ENCODE results near the gene MMRN2. TPM values are rescaled to one million over a fixed set of nuclear protein-coding genes. Genes with fewer than 3 reads are reported as not detected.

The MMRN2 gene
- total RNA-seq, 1 donor from 2014 or later: 282 TPM

- no peaks in the 10 kb centered on the region for H3K9me3 ChIP-seq
- no peaks in the 10 kb centered on the region for H3K36me3 ChIP-seq
- H3K27me3 ChIP-seq: no peaks in the 10 kb centered on the region
- H3K4me3 ChIP-seq: no peak overlapping the region
- H3K4me1 ChIP-seq: peaks cover 12 to 26% of the 10 kb centered on the region in 2 donors
- peak overlapping the region; percentile 93 to 95 for H3K27ac ChIP-seq
- TF ChIP-seq CTCF (IDR thresholded peaks at IDR 0.05): no peak
- intact Hi-C loops (cut with DNase I): no loop called here
- DNase-seq (ENCODE audit: low spot score in 2 of 2): no peak
These were observed 19.1 kb upstream of the MMRN2 start for GRCh38 chr10:86976362-86977056.

DNA sequence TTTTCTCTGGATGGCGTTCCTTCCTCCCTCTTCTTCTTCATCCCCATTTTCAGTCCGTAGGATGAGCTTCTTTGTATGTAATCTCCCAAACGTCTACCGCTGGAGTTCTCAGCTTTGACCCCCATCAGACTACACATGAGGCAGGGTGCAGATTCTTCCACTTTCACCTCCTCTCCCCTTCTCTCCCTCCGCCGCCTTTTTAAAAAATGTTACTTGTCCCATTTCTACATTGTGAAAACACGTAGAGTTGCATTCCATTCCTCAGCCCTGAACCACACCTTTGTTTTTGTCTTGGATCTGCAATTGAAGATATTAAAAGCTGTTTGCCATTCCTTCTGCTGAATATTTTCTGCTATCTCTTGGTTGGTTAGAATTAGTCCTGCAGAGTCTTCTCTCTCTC lies 17.1 kb upstream of the MMRN2 start:
- H3K27ac ChIP-seq: peak overlapping the region; percentile 11 to 22
- H3K27me3 ChIP-seq: no peaks in the 10 kb centered on the region
- no peak overlapping the region for H3K4me3 ChIP-seq

DNA sequence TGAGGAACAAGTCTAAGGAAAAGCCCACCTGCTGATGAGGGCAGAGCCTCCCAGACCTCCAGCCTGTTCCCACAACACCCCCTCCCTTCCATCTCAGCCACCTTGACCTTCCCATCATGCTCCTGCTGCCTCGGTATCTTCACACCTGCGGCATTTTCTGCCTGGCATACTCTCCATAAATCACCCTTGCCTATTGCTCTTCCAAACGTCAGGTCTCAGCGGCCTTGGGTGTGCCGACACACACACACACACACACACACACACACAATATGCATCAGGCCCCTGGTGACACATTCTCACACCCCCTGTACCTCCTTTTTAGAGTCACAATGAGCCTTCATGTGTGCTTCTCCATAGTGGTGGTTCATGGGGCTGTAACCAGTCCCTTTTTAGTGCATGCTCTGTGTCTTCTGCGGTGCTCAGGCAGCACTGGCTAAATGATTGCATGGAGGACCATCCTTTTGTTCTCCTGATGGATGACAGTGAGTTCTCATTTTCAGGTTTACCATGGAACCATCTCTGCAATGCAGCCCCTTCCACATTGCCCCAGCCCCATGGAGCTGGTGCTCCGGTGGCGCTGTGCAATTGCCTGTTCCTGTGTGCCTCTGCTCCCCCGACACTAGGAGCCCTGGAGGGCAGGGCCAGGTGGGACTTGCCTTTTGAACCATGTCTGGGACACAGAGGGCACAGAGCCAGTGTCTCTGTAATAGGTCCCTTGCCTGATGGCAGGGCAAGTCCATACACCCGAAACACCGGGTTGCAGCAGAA lies 15.4 kb upstream of the MMRN2 start:
- intact Hi-C loops (cut with DNase I): no loop called here
- Histone ChIP-seq H3K36me3 (no peaks in the 10 kb centered on the region), H3K27me3 (no peaks in the 10 kb centered on the region), H3K4me1 (peaks cover 6 to 17% of the 10 kb centered on the region in 2 donors), H3K9me3 (no peaks in the 10 kb centered on the region), H3K4me3 (no peak overlapping the region), H3K27ac (peak overlapping the region; percentile 99 to 100)
- DNase-seq (ENCODE audit: low spot score in 2 of 2): peak in 1 of 2 donors; percentile 68
- no peak for TF ChIP-seq CTCF (IDR thresholded peaks at IDR 0.05)

More for the DNA sequence above, 17.1 kb upstream of the MMRN2 start:
- intact Hi-C loops (cut with DNase I): no loop called here
- peaks cover 6 to 17% of the 10 kb centered on the region in 2 donors for H3K4me1 ChIP-seq
- DNase-seq (ENCODE audit: low spot score in 2 of 2): no peak
- H3K9me3 ChIP-seq: no peaks in the 10 kb centered on the region
- no peak for TF ChIP-seq CTCF (IDR thresholded peaks at IDR 0.05)
- no peaks in the 10 kb centered on the region for H3K36me3 ChIP-seq

DNA sequence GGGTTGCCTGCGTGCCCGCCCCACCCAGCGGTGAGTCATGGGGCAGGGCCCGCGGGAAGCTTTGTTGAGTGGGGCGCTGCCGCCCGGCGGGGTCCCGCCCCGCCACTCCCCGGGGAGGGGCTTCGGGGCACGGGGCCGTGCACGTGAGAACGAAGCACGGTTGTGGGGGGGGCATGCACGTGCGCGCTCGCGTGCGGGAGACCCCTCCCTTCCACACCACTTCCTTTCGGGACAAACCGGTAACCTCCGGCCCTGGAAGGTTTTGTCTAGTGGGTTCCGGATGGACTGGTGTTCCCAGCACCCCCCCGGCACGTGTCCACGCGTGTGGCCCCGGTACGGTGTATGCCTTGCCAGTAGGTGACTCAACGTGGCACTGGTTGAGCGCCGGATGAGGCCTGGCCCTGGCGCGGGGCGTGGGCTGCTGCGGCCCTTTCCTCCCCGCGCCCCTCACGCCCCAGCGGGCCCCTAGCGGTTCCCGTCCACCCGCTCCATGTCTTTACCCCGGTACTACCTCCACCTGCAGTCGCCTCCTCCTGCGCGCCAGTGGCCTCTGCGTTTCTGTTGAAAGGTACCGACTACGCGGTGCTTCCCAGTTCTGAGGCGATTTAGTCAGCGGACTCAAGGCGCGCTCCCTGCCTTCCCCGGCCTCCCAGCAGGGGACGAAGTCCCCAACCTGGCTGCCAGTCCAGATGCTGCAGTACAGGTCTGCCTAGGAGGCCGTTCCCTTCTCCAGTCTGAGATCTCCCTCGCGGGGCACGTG lies 14.0 kb upstream of the MMRN2 start:
- H3K9me3 ChIP-seq: no peaks in the 10 kb centered on the region
- peak; percentile 74 to 96 for DNase-seq (ENCODE audit: low spot score in 2 of 2)
- peak overlapping the region; percentile 68 to 79 for H3K4me3 ChIP-seq
- peak overlapping the region; percentile 99 to 100 for H3K27ac ChIP-seq
- intact Hi-C loops (cut with DNase I): no loop called here
- no peaks in the 10 kb centered on the region for H3K27me3 ChIP-seq
- peak in 2 of 3 experiments; percentile 12 to 39 for TF ChIP-seq CTCF (IDR thresholded peaks at IDR 0.05)
- no peaks in the 10 kb centered on the region for H3K36me3 ChIP-seq
- H3K4me1 ChIP-seq: peaks cover 16 to 29% of the 10 kb centered on the region in 2 donors

GRCh38 chr10:86970982-86971231 lies 13.5 kb upstream of the MMRN2 start:
- intact Hi-C loops (cut with DNase I): loop anchor here (1.0 kb wide), 1 partner anchor 124 kb away; the partner anchor contains the start of gene SHLD2
- H3K27me3 ChIP-seq: no peaks in the 10 kb centered on the region
- no peaks in the 10 kb centered on the region for H3K9me3 ChIP-seq

More at GRCh38 chr10:86970982-86971231, 13.5 kb upstream of the MMRN2 start:
- no peak for TF ChIP-seq CTCF (IDR thresholded peaks at IDR 0.05)
- Histone ChIP-seq H3K4me1 (peaks cover 16 to 34% of the 10 kb centered on the region in 2 donors), H3K36me3 (no peaks in the 10 kb centered on the region), H3K4me3 (peak overlapping the region; percentile 68 to 79), H3K27ac (peak overlapping the region; percentile 99 to 100)
- DNase-seq (ENCODE audit: low spot score in 2 of 2): no peak

All from ascending aorta (tissue), 2 donors.